G401 (cell line): Measurements from ENCODE around the gene TAF1B. TPM values are rescaled to one million over a fixed set of nuclear protein-coding genes. Genes with fewer than 3 reads are reported as not detected.
"Not testable (repeated sequence)": the region's sequence is repeated elsewhere in the genome, so short reads cannot be mapped to it uniquely, and the experiment has no call there.

Source experiments
- DNase-seq: peaks from one replicate; pipeline ENCODE4 v3.0.0-alpha.2; 2015; ENCODE audit warnings: low spot score
- in situ Hi-C: cut with HindIII; loops from 2 replicates; pipeline ENCODE4 v1.10.0; 2016; ENCODE audit warnings: low sequenced_read_pairs, mixed read lengths
- total RNA-seq: library from RNA; depleted of rRNA; stranded (reverse); fragments of >200 nt; shearing (Covaris generic); gene quantifications from 2 replicates; pipeline ENCODE4 v1.2.3, GENCODE V29; 2014

TAF1B gene
- total RNA-seq, 1 experiment from 2014 or later, result 70.7 TPM

DNA sequence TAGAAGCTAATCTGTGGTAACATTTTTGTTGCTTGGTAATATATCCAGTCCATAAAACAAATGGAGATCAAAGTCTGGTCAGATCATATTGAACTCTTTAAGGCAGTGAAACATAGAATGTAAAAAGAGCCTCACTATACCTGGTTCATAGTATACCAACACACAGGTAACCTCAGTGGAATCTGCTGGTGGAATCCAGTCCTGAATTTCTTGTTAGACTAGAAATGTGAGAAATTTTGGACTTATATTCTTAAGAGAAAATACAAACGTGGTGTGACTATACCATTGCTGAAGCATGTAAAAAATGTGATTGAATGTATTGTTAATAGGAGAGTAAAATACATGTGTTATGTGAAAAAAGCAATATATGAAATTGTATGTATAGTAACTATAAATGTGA is 62.1 kb downstream of the TAF1B start:
- in situ Hi-C loops, result no loop called here
- DNase-seq, result no peak

DNA sequence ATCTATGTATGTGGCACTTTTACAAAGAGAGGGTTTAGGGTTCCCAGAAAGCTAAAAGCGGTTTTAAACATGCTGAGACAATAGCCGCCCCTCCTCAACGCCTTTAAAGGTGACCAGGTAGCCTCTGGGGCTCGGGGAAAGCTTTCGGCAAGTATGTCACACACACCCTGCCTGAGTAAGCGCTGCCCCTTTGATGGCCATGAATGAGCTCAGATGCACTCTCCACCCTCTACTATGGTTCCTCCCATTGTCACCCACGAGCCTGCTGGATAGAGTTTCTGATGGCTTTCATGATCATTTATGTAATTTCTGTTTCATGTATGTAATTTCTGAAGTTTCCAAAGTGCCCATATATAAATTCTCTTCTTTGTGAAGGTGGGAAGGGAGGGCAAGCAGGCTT is 64.1 kb downstream of the TAF1B start:
- in situ Hi-C loops, result no loop called here
- DNase-seq, result no peak

DNA sequence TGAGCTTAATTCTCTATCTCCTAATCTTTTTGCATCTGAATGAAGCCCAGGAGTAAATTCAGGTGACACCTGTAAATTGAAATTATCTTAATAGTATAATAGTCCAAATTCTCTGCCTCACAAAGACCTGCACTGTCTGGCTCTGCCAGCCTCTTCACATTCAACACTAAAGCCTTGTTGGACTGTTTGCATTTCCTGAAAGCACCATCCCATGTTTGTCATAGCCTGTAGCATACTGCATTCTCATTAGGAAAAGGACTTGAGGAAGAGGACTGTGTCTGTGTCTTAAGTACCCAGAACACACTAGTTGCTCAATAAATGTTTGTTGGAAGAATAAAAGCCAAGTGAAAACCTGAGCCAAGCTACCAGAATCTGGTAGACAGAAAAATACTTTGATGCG is 65.4 kb downstream of the TAF1B start:
- in situ Hi-C loops, result no loop called here
- DNase-seq, result no peak

DNA sequence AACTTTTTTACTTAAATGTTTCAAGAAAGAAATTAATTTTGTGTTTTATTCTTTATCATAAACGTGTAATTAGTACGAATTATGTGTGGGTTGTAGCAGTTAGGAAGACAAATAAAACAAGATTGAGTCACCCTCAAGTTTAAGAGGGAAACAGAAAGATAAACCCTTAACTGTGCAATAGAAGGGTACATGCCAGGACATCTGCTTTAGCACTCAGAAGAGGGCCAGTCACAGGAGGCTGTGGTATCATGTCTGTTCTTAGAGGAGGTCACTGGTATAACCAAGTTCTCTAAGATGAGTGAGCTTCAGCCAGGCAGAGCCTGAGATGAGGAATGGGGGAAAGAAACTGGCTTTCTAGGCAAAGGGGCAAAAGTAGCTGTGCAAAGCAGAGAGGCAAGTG is 65.8 kb downstream of the TAF1B start:
- DNase-seq, result no peak
- in situ Hi-C loops, result no loop called here

DNA sequence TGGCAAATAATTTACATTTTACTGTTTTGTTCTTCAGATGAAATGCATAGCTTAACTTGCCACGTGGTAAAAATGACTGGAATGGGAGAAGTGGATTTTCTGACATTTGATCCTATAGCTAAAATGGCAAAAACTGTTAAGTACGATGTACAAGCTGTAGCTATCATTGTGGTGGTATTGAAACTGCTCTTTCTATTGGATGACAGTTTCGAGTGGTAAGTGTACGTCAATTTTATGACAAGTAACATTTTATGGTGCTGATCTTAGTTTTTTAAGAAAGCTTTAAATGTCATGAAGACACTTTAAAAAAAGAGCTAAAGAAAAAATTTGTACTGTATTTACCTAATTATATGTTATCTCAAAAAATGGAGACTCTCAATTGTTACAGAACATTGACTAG is 67.4 kb downstream of the TAF1B start:
- DNase-seq, result no peak
- in situ Hi-C loops, result no loop called here

DNA sequence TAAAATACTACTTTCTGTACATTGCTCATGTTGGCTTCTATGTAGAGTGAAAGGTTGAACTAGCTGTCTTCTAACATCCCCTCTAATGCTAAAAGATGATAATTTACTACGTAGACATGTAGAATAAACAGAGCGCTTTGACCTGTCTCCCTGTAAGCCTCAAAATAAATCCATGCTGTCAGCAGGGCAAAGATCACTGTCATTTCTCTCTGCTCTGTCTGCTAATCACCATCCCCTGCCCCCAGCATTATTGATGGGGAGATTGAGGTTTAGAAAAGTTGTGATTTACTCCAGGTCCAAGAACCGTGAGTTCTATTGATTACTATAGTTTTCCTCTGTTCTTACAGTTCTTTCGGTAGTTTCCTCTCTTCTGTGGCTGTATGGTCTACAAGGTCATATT is 69.2 kb downstream of the TAF1B start:
- no peak for DNase-seq
- in situ Hi-C loops, result no loop called here

DNA sequence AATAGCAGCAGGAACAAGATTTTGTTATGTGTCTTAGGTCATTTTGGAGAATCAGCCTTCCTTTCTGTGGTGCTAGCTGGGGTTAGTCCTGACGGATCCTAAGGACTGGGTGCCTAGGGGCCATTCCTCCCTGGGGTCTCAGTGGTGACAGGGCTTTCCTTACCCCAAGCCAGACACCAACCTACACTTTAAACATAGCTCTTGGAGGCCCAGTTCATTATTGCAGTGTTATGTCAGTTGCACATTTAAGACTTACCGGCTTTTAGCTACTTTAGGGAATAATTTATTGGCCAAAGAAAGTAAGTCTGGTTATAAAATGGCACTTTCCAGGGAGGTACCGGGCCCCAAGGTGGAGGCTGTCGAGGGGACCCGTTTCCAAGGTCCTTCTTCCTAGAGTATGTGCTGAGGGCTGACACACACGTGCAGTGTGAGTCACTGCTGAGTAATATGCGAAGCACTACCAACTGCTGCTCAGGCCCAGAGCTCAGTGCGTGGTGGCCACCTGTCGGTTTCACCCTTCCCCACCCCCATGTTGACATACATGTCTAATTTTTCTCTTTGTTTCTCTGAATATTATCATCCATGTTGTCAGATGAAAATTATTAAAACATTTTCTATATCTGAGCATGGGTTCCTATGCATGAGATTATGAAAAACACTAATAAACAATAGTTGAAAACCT is 71.3 kb downstream of the TAF1B start:
- in situ Hi-C loops, result no loop called here
- DNase-seq, result no peak

DNA sequence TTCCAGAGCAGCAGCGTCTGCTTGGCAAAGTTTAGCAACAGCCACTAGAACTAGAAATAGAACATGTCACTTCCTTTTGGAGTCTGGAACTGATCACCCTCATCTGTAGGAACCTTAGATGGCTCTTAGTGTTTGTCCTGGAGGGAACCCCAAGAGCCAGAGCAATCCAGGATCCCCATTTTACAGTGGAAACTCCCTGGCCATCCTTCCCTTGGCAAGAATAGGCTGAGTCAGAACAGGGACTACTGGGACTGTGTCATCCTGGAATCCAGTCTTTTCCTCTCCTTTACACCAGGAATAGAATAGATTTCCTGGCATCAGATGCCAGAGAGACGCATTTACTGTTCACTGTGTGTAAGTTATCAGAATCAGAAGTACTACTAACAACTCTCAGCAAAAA is 75.0 kb downstream of the TAF1B start:
- in situ Hi-C loops, result no loop called here
- no peak for DNase-seq

DNA sequence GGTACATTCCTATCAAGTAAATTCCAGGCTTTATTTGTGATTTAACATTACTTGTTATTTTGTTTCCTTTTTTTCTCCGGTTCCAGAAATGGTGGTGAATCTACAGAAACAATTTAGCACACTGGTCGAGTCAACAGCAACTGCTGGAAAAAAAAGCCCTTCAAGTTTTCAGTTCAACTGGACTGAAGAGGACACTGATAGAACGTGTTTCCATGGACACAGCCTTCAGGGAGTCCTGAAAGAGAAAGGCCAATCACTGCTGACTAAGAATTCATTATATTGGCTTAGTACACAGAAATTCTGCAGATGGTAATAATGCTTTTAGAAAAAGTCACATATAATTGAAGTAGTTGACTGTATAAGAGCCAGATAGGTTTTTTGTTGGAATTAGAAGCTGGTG is 76.2 kb downstream of the TAF1B start:
- in situ Hi-C loops, result no loop called here
- DNase-seq, result no peak

DNA sequence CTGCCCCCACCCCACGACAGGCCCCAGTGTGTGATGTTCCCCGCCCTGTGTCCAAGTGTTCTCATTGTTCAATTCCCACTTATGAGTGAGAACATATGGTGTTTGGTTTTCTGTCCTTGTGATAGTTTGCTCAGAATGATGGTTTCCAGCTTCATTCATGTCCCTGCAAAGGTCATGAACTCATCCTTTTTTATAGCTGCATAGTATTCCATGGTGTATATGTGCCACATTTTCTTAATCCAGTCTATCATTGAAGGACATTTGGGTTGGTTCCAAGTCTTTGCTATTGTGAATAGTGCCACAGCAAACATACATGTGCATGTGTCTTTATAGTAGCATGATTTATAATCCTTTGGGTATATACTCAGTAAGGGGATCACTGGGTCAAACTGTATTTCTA is 83.7 kb downstream of the TAF1B start:
- DNase-seq, in situ Hi-C loops: not testable (repeated sequence)

DNA sequence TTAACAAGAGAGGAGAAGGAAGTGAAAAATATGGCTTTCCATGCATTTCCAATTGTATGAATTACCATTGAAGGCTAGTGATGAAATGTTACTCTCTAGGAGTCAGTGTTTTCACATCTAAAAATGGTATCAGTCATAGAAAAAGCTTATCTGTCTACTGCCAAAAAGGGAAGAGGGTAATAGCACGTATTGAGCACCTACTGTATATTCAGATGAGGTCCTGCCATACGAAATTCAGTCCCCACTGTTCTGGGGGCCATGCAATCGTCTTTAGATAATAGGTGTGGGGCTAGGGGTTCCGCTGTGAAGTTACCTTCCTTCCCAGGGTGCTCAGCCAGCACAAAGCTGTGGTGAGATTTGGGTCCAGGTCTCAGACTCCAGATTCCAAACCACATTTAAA is 94.0 kb downstream of the TAF1B start:
- DNase-seq, result no peak
- in situ Hi-C loops, result no loop called here

DNA sequence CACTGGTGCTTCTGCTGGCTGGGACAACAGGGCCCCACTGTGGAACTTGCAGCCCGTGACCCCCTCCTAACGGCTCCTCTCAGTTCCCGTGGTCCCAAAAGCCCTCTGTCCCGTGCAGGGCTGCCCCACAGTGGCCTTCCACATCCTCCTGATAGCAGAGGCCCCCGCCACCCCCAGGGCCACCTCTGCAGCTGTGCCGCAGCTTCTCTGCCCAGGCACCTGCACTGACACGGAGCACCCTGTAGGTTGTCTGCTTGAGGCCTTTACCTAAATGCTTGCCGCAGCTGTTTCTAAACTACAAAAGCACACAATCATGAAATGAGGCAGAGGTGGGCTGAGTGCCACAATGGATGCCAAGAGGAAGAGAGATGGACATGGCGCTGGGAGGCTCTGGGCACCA is 94.7 kb downstream of the TAF1B start:
- in situ Hi-C loops, result no loop called here
- DNase-seq, result no peak

DNA sequence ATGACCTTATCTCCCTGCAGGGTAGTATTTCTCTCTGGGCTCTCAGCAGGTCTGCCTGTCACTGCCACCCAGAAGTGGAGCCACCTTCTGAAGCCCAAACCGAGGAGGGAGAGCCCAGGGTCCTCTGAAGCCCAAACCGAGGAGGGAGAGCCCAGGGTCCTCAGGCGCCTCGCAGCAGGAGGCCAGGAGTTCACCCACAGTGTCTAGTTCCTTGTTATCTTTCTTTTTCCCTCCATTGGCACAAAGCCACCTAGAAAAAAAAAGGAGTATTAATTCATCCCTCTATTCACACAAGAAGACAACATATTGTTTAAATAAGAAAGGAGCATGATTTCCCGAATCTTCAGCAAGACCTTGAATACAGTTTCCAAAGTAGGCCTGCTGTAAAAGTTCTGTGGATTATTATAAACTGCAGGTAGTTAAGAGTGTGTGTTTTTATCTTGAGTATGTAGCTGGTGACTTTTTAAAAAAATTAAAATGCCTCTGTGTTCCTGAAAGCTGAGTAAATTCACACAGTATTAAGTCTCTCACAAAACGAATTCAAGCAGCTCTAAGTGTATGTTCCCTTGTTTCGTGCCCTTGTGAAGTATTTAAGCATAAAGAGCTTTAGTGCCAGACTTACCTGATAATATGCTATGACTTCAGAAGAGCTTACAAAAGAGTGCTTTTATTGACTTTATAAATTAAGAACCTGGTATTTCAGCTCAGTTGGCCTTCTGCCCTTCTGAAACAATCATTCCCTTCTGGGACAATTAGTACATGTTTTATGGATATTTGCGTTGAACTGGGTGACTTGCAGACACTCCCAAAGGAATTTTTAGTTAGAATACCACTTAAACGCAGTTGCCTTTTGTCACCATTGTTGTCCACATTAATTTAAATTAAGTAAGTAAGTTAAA is 96.6 kb downstream of the TAF1B start:
- in situ Hi-C loops, result no loop called here
- no peak for DNase-seq

DNA sequence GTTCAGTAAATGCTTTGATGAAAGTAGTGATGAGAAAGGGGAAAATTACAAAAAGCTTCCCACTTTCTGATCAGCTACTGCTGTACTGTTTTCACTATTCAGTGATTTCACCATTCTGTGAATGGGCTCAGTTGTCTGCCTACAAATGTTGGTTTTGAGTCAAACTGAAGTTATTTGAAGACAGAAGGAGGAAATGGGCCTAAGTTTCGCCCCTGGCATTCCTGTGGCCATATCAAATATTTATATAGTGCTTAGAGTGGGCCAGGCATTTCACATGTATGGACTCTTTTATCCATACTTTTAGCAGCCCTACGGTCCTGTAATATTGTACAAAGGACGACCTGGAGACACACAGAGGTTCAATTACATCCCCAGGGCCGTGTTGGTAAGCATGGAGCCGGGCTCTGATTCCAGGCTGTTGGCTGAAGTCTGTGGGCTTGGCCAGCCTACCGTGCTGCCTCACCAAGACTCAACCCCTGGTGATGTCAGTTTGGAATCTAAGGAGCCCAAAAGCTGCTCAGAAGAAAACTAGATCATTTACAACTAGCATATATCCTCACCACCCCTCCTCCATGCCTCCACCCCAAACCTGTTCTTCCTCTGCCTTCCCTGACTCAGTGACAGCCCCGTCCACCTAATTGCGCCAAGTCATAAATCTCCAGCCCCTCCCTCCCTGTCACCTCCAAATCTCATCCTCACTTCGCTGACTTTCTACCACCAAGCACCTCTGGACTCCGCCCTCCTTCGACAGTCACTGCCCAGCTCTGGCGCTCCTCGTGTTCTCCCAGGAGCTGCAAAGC is 98.1 kb downstream of the TAF1B start:
- no peak for DNase-seq
- in situ Hi-C loops, result no loop called here

DNA sequence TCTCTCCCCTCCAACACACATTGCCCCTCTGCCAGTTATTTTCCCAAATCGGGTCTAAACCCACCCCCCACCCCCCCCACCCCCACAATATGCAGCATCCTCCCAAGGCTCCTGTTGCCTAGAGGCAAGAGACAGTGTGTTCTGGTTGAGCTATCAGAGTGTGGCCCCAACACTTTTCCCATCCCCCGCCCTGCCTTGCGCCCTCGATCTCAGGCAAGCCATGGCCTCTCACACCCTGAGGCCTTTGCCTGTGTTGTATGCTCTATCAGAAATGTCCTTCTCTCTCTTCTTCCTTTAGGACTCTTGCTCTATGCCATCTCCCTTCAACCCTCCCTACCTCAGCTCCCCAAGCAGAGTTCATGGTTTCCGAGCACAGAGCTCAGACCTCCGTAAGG is 98.7 kb downstream of the TAF1B start:
- DNase-seq, result no peak
- in situ Hi-C loops, result no loop called here

DNA sequence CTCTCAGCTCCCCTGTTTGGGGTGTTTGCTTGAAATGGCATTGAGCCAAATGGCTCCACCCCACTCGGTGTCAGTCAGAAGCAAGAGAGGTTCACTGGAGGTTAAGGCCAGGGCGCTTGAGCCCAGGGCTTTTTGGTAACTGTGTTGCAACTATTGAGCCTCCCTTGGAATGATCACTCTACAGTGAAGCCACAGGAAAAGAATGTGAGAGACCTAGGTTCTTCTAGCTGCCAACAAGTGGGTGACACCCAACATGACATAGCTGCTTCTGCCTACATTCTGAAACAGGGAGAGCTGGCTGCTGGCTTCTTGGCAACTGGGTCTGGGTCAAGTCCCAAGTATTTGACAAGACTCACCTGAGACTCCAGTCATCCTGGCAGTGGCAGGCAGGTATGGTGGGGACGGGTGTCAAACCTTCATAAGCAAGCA is 101.1 kb downstream of the TAF1B start:
- in situ Hi-C loops, result no loop called here
- DNase-seq, result no peak

DNA sequence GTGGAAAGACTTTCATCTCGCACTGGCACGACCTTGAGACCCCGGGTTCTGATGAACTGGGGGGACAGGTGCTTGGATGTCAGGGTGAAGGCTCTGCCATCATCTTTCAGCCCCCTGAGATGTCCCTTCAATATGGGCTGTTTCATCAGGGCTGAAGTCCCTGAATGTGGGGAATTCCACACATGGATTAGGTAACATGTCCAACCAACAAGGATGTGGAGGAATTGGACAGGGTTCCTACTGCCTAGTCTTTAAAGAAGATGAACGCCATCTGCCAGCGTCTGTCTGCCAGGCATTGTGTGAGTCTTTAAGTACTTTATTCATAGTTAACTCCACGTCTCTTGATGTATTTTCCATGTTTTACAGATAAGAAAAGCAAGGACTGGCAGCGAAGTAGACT is 102.3 kb downstream of the TAF1B start:
- in situ Hi-C loops, result no loop called here
- no peak for DNase-seq

DNA sequence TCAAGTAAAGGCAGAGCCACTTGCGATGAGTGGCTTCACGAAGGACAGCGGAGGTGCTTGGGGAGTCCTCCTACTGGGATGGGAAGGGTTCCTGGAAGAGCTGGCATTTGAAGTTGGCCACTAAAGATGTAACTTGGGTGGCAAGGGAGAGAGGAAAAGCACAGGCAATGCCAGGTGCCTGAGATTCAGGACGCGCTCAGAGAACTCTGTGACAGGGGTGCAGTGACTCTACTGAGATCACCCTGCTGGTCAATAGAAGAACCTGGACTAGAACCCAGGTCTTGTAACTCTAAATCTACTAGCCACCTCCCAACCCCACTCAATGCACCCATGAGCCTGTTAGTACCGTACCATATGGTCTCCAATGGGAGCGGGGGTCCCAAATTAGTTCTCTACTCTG is 102.8 kb downstream of the TAF1B start:
- no peak for DNase-seq
- in situ Hi-C loops, result no loop called here

DNA sequence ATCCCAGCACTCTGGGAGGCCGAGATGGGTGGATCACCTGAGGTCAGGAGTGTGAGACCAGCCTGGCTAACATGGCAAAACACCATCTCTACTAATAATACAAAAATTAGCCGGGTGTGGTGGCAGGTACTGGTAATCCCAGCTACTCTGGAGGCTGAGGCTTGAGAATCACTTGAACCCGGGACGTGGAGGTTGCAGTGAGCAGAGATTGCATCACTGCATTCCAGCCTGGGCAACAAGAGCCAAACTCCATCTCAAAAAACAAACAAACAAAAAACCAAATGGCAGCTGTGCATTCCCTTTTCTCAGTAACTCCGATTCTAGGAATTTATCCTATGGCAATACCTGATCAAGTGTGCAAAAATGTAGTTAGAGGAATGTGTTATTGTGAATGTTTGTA is 103.5 kb downstream of the TAF1B start:
- no peak for DNase-seq
- in situ Hi-C loops, result no loop called here

DNA sequence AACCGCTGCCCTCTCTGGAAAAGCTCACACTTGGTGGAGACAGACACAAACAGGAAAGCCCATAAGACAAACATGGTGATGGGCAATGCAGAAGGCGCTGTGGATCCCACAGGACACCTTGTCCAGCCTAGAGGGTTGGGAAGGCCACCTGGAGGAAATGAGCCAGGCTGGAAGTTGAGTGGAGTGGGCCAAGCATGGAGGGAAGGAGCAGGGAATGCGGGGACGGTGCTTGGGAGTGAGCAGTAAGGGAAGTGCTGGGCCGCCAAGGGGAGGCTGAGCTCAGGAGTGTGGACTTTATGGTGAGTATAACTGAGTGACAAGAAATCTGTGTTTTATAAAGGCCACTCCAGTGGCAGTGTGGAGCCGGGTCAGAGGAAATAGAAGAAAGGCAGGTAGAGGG is 105.4 kb downstream of the TAF1B start:
- no peak for DNase-seq
- in situ Hi-C loops, result no loop called here
